K562 treated with DMSO at 1 percent for 12 hours (cell line): ENCODE measurements around the gene KPNA4. TPM values are rescaled to one million over a fixed set of nuclear protein-coding genes. Genes with fewer than 3 reads are reported as not detected.

Experiments
- total RNA-seq: library from RNA; unstranded; fragments of 300-600 nt; gene quantifications from 2 replicates; pipeline ENCODE4 v1.2.3, GENCODE V29; 2022; ENCODE audit not compliant: insufficient read depth

KPNA4 gene
- 5.5 and 15.8 TPM in 2 replicates for total RNA-seq

GRCh38 chr3:160565442-160566403 lies at the start of gene KPNA4:
Gene KPNA4 (minus strand): TSS chr3:160565571. CDS start chr3:160565282, 289 bp downstream.

GRCh38 chr3:160449636-160450598 lies 115.5 kb downstream of the KPNA4 start, which contains the start of gene TRIM59:
Gene TRIM59 (minus strand): TSS chr3:160449786. CDS start chr3:160439183, 10,603 bp downstream.

Other genes starting within 250 kb of the KPNA4 start
- 3.5 and 19.5 TPM in 2 replicates for gene IFT80, start 166.3 kb downstream of the KPNA4 start, total RNA-seq
- 67.2 and 168 TPM in 2 replicates for gene SMC4, start 165.9 kb downstream of the KPNA4 start, total RNA-seq
- gene TRIM59, start 115.8 kb downstream of the KPNA4 start, total RNA-seq, result 7.5 and 21.9 TPM in 2 replicates
- gene ARL14, start 111.6 kb upstream of the KPNA4 start, total RNA-seq, result not detected in 2 replicates
- gene PPM1L, start 190.7 kb upstream of the KPNA4 start, total RNA-seq, result 0.22 TPM in 1 of 2 replicates, not detected in the other